RWPE1 (cell line): ENCODE results near the gene CTNNA3.
A peak's percentile ranks its signal among the peaks of the same experiment; 100 is the strongest.

Source experiments
- CTCF ChIA-PET: fragments of 350-600 bp; sonication (Branson Sonifier 250); formaldehyde crosslinking; extraction: SDS; loops from one replicate; lab custom pipeline; 2021; lab: Yijun Ruan, JAX
- POLR2A ChIA-PET: fragments of 400-600 bp; formaldehyde crosslinking; extraction: SDS; loops from one replicate; lab custom pipeline; 2020; ENCODE audit warnings: antibody characterized with exemption; ENCODE audit not compliant: low non-redundant PET; lab: Yijun Ruan, JAX
- DNase-seq: peaks from one replicate; pipeline ENCODE4 v3.0.0; 2012; ENCODE audit warnings: low spot score
- H3K27ac ChIP-seq: fragments of 450-650 bp; 2 replicates; pipeline ENCODE4 v1.5.1; 2017
- TF ChIP-seq, protein P1 (sequence below): fragments of 450-650 bp; conservative IDR thresholded peaks from 2 replicates; pipeline ENCODE4 v1.5.1; 2017; ENCODE audit warnings: low read depth, mild to moderate bottlenecking

CTNNA3 gene

DNA sequence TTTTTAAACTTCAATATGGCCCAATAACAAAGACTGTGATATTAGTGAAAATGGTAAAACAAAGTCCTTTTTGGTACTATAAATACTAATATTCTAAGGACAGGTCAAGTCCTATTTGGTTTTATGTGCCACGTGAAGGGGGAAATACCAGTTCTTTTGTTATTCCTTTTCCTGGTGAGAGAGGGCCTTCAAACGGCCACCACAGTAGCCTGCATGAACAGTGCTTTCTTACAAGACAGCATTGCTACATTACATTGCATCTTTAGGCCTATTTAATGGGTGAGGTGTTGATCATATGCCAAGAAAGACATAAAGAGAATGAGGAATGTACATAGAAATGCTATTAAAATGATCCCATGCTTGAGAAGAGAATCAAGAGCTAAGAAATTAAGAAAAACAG, 555.4 kb downstream of the CTNNA3 start:
- POLR2A ChIA-PET: no interaction called here
- no peak for DNase-seq
- H3K27ac ChIP-seq: no peak overlapping the region
- CTCF ChIA-PET: no interaction called here
- TF ChIP-seq, protein P1, sequence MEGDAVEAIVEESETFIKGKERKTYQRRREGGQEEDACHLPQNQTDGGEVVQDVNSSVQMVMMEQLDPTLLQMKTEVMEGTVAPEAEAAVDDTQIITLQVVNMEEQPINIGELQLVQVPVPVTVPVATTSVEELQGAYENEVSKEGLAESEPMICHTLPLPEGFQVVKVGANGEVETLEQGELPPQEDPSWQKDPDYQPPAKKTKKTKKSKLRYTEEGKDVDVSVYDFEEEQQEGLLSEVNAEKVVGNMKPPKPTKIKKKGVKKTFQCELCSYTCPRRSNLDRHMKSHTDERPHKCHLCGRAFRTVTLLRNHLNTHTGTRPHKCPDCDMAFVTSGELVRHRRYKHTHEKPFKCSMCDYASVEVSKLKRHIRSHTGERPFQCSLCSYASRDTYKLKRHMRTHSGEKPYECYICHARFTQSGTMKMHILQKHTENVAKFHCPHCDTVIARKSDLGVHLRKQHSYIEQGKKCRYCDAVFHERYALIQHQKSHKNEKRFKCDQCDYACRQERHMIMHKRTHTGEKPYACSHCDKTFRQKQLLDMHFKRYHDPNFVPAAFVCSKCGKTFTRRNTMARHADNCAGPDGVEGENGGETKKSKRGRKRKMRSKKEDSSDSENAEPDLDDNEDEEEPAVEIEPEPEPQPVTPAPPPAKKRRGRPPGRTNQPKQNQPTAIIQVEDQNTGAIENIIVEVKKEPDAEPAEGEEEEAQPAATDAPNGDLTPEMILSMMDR: no peak

DNA sequence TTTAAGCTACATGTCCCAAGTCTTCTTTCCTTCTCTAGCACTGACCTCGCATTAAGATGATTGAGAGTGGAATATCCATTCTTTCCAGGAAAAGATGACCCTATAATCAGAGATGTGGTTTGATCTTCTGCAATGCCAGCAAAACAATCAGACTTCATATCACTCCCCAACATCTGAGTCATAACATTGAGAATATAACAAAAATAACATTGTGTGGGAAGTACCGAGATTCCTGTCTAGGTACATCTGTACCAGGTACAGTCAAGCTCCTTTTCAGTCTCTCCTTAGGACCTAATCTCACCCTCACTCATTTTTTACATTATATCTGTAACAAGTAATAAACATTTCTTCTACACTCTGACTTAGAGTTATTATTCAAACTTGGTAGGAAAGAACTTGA, 568.6 kb downstream of the CTNNA3 start:
- POLR2A ChIA-PET: no interaction called here
- no peak for DNase-seq
- no peak overlapping the region for H3K27ac ChIP-seq
- CTCF ChIA-PET: no interaction called here
- TF ChIP-seq, protein P1: no peak

DNA sequence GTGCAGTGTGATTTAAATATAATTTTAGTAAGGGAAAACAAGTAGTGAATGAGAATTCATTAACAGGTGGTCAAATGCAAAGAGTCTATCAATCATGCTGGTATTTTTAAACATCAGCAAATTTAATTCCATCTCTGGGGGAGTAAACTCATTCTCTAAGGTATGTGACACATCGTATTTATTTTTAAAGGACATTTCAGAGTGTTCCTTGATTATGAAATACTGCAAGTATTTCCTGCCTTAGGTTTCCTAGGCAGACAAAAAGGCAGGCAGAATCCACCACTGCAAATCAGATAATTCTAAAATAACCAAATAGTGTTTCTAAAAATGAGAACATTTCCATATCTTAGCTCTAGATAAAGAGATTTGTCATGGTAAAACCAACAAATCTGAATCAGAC, 576.3 kb downstream of the CTNNA3 start:
- ChIA-PET POLR2A (no interaction called here), CTCF (no interaction called here)
- TF ChIP-seq, protein P1: no peak
- no peak overlapping the region for H3K27ac ChIP-seq
- no peak for DNase-seq

DNA sequence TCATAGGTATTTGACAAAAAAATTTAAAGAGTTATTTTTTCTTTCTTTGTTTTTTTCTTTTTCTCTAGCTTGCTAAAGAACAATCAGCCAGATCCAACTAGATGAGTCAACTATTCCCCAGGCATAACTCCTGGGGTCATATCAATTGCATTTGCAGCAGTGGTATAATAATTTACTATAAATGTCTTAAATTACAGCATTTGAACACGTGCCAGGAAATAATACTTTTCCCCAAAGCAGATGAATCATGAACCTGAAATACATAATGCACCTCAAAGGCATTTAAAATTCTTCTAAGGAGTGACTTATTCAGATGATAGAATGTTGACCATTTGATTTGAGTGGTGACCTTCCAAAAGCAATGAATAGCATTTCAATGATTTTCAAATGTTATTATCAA, 580.0 kb downstream of the CTNNA3 start:
- ChIA-PET POLR2A (no interaction called here), CTCF (interaction anchor here (0.7 kb wide), 1 partner anchor 330 kb away, joined by 4 read pairs; no protein-coding TSS in a partner anchor)
- DNase-seq: peak; percentile 45
- no peak overlapping the region for H3K27ac ChIP-seq
- TF ChIP-seq, protein P1: no peak

DNA sequence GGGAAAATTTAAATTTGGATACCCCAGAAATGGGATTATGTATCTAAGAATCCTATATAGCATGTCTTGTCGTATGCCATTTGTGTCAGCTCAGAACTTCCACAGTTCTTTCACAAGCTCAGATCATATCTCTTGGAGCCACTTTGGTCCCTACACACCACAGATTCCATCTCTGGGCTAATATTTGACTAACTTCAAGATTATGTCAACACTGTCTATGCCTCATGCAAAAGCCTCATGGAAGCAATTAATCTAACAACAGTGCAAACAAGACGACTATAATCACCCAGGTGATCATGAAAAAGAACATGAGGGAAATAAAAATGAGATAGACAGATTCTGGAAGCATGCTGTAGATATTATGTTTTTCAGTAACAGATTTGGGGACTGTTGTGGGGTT, 581.0 kb downstream of the CTNNA3 start:
- no peak for DNase-seq
- no peak overlapping the region for H3K27ac ChIP-seq
- CTCF ChIA-PET: no interaction called here
- POLR2A ChIA-PET: no interaction called here
- TF ChIP-seq, protein P1: no peak

DNA sequence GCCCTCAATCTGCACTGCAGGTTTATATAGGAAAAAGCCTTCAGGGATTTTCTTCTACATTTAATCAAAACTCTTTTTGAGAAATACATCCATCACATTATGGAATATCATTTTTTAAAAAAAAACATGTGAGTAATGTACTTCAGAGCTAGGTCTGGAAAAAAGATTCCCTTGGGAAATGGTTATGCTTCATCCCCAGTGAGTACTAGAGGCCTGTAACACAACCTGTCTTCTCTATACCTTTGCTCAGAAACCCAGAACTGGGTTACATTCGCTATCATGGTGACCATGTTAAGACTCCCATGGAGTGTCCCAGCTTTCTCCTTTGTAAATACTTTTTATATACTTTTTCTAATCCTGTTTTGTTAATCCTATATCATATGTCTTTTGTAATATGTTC, 583.2 kb downstream of the CTNNA3 start:
- TF ChIP-seq, protein P1: no peak
- POLR2A ChIA-PET: no interaction called here
- H3K27ac ChIP-seq: no peak overlapping the region
- CTCF ChIA-PET: no interaction called here
- DNase-seq: no peak

DNA sequence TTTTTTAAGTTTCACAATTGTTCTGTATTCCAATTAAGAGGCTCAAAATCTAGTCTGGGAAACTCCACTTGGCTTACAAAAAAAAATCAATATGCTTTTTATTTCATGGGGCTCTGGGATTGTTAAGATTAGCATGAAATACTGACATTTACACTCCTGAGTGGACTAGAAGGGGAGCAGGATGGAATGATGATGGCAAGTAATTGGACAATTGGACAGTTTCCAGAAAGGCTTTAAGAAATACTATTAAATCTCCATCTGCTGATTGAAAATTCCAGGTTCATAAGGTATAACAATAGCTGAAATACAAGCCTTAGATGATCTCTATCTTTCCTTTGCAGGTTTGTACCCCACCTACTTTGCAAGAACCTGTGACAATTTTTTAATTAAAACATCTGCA, 585.7 kb downstream of the CTNNA3 start:
- CTCF ChIA-PET: no interaction called here

More for the DNA sequence above, 585.7 kb downstream of the CTNNA3 start:
- TF ChIP-seq, protein P1: no peak
- H3K27ac ChIP-seq: no peak overlapping the region
- POLR2A ChIA-PET: no interaction called here
- no peak for DNase-seq
